ENCODE measurements around the gene SLC30A7. TPM values are rescaled to one million over a fixed set of nuclear protein-coding genes. Genes with fewer than 3 reads are reported as not detected.

Gene SLC30A7
- total RNA-seq, 6 experiments from 2014 or later, result 19.1 to 32.2 (median 23.3) TPM

- WGBS (ENCODE audit: insufficient coverage, low coverage, low lambda C conversion rate, missing lambda C conversion rate), result 69% methylated on average over 3 of the region's 3 CpGs
- no peaks in the 10 kb centered on the region for H3K27me3 ChIP-seq
- no peak for ATAC-seq
- intact Hi-C loops (cut with DNase I), result loop anchor here (10.0 kb wide), 3 partner anchors 256 to 1046 kb away; no protein-coding TSS in a partner anchor
- H3K27ac ChIP-seq, result no peak overlapping the region
- TF ChIP-seq CTCF (IDR thresholded peaks at IDR 0.05), result no peak
- no peaks in the 10 kb centered on the region for H3K36me3 ChIP-seq
- H3K4me1 ChIP-seq, result no peaks in the 10 kb centered on the region
- no peak for DNase-seq
- H3K9me3 ChIP-seq, result no peaks in the 10 kb centered on the region
- H3K4me3 ChIP-seq, result no peak overlapping the region
Observed at GRCh38 chr1:100860397-100860991, 35.4 kb upstream of the SLC30A7 start.

GRCh38 chr1:100861379-100861778 lies 34.5 kb upstream of the SLC30A7 start:
- ATAC-seq (no peak), DNase-seq (no peak)
- Histone ChIP-seq H3K4me1 (no peaks in the 10 kb centered on the region), H3K27me3 (no peaks in the 10 kb centered on the region), H3K36me3 (no peaks in the 10 kb centered on the region), H3K4me3 (no peak overlapping the region), H3K27ac (no peak overlapping the region), H3K9me3 (no peaks in the 10 kb centered on the region)
- WGBS (ENCODE audit: insufficient coverage, low coverage, low lambda C conversion rate, missing lambda C conversion rate), result 83% methylated on average over 1 of the region's 1 CpG
- TF ChIP-seq CTCF (IDR thresholded peaks at IDR 0.05) (no peak), POLR2A (IDR thresholded peaks at IDR 0.05) (no peak)
- intact Hi-C loops (cut with DNase I), result loop anchor here (10.0 kb wide), 3 partner anchors 257 to 1047 kb away; no protein-coding TSS in a partner anchor

- no peak for DNase-seq
- intact Hi-C loops (cut with DNase I), result loop anchor here (10.0 kb wide), 3 partner anchors 258 to 1048 kb away; no protein-coding TSS in a partner anchor
- no peak for ATAC-seq
- Histone ChIP-seq H3K9me3 (no peaks in the 10 kb centered on the region), H3K36me3 (no peaks in the 10 kb centered on the region), H3K4me1 (no peaks in the 10 kb centered on the region), H3K27ac (no peak overlapping the region), H3K4me3 (no peak overlapping the region), H3K27me3 (no peaks in the 10 kb centered on the region)
- no peak for TF ChIP-seq POLR2A (IDR thresholded peaks at IDR 0.05)
- TF ChIP-seq CTCF (IDR thresholded peaks at IDR 0.05), result no peak
- WGBS (ENCODE audit: insufficient coverage, low coverage, low lambda C conversion rate, missing lambda C conversion rate), result 81% methylated on average over 2 of the region's 2 CpGs
Observed at GRCh38 chr1:100862591-100862990, 33.3 kb upstream of the SLC30A7 start.

DNA sequence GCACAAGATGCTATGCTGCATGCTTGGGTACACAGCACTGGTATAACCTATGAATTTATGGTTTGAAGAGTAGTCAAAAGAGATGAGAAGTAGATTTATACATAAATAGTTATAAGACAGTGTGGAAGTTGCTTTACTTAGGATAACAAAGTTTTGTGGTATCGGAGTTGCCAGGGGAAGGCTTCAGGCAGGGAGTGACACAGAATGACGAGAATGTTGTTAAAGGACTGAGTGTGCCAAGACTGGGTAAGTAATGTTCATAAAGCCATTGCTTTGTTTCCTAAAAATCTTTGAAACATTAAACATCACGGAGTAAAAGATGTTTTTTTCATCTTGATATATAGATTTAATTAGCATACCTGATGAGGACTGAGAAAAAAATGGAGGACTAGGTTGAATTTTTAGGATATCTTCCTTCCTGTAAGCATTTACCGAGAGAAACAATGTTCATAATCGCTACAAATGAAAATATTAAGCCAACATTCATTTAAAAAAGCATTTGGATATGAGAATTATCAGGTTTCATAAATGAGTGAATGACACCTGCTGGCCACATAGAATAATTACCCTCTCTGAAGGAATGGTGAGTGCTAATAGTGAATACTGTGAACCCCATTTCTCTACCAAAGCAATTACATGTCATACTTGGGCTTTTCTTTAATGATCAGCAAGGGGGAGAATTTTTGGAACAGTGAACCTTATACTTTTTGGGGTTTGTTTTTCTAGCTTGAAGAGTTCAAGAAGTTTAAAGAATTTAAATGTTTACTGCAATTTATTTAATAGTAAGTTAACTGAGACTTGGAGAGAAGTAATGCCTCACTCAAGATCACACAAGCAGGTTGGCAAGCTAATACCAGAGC lies 29.6 kb upstream of the SLC30A7 start:
- Histone ChIP-seq H3K4me1 (no peaks in the 10 kb centered on the region), H3K27ac (no peak overlapping the region), H3K27me3 (no peaks in the 10 kb centered on the region), H3K4me3 (no peak overlapping the region), H3K36me3 (no peaks in the 10 kb centered on the region), H3K9me3 (no peaks in the 10 kb centered on the region)
- no peak for DNase-seq
- TF ChIP-seq CTCF (IDR thresholded peaks at IDR 0.05) (peak; percentile 56 to 74 (median 63)), POLR2A (IDR thresholded peaks at IDR 0.05) (no peak)
- 19% methylated on average over 5 of the region's 5 CpGs for WGBS (ENCODE audit: insufficient coverage, low coverage, low lambda C conversion rate, missing lambda C conversion rate)
- ATAC-seq, result peak; percentile 77 to 85 (median 80)
- intact Hi-C loops (cut with DNase I), result loop anchor here (10.0 kb wide), 3 partner anchors 261 to 1051 kb away; no protein-coding TSS in a partner anchor

Data from right lobe of liver (tissue), 6 donors.